HG02973 (cell line): ENCODE results near the gene MATN4.

Experiments
- ATAC-seq: cut with Tn5 transposase; IDR thresholded peaks from one replicate; pipeline ENCODE4 v1.9.1; 2021; ENCODE audit warnings: moderate library complexity; ENCODE audit not compliant: unreplicated experiment

The MATN4 gene

DNA sequence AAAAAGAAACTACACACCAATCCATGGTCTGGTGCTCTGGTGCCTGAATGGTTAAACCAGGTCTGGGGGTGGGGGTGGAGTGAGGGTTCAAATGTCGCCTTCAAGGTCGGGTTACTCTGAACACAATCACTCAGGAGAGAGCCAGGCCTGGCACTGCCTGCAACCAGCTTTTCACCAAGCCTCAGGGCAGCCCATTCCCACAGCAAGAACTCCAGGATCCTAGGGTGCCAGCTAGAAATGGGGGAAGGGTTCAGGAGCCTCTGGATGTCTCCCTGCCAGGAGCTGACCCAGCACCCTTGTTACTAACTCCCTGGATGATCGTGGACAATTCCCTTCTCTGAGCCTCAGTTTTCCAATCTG lies 33.5 kb upstream of the MATN4 start:
- ATAC-seq = no peak

DNA sequence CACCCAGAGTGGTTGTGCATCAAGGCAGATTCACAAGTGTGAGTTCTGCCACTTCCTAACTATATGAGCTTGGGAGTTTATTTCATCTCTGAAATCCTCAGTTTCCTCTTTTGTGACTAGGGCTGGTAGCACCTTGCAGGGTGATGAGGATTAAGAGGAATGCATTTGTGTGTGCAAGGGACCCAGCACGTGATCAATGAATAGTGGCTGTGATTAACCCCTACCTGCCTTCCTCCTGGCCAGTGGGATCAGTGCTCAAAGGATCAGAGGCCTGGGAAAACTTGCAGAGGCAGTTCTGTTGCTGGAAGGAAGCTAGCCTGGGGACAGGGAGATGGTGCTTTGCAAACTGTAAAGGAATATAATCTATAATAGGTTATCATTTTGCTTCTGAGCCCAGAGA lies 32.9 kb upstream of the MATN4 start:
- ATAC-seq = no peak

DNA sequence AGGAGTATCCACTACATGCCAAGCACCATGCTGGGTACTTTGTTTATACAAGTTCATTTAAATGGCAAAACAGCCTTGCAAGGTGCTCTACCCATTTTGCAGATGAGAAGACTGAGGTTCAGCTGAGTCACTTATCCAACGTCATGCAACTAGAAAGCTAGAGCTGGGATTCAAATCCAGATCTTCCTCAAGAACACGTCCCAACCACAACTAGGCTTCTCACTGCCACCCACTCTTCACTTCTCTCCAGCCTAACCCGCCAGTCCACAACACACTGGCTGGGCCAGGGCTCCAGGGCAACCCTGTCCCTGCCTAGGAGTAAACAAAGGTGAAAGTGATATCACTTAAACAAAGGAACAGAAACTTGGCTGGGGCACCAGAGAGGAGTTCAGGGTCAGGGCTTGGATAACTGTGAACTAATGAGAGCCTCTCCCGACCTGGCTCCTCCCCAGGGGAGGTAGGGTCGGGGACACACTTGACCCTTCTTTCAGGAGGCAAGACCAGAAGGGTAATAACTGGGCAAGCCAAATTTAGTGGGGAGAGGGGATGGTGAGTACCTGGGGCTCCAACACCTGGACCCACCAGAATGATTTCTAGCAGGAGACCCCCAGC lies 32.2 kb upstream of the MATN4 start:
- ATAC-seq = no peak

DNA sequence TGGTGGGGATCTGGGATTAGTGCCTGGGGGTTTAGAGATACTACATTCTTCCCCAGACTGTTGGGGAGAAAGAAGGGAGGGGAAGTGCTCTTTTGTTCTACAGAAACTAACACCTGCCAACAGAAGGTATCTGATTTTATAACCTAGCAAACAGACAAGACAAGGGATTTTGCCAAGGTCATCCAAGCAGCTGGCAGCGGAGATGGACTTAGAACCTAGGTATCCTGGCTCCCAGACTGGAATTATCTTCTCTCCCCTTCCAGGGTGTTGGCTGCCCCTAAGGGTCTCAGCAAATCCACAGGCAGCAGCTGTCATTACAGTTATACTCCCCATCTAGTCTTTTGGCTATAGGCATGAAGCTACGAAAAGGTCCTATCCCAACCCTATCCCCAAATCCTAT lies 31.7 kb upstream of the MATN4 start:
- ATAC-seq = no peak

DNA sequence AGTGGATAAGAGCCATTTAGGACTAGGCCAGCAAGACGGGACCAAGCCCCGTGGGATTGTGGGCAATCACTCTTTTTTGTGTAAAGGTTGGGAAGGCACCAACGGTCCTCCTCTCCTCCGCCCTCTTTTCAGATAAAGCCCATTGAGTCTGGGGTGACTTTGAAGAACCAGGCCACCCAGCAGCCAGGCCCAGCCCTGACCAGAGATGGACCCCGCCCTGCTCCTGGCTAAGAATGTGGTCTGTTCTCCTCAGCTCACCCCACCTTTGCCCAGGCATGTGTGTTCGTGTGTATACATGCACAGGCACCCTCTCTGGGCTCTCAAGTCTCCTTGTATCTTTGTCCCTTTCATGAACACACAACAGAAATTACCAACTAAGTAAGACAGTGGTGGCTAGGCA lies 31.0 kb upstream of the MATN4 start:
- no peak for ATAC-seq

DNA sequence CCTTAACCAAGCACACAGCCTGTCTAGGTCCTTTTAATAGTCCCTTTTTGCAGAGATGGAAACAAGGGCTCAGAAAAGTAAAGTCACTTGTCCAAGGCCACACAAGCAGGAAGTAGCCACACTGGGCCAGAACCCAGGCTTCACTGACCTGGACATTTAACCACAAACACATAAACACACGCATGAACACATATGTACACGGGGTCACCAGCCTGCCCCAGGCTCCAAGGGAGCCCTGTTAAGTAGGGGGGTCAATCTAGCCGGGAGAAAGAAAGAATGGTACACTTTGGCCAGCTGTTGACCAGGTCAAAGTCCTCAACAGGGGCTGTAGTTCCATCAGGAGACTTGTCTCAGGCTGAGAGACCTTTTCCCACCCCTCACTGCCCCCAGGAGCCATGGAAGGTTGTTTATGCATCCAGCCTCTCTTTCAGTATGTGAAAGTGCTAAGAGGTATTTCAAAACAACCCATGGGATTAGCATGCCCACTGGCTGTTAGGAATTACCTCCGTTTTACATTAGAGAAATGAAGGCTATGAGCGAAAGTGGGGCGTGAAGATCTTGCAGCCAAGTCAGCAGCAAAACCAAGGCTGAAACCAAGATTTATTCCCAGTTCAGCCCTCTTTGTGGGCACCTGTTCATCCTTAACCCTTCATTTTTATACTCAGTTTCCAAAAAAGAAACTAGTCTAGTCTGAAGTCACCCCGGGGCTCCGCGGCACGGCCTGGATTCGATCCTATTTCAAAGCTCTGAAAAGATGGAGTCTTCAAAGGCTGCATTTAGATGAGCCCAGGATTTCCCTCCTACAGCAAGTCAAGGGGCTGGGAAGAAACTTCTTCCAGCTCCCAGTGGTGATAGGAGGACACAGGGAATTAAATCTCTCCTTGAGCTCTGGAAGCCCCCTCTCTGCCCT lies 30.3 kb upstream of the MATN4 start:
- no peak for ATAC-seq

DNA sequence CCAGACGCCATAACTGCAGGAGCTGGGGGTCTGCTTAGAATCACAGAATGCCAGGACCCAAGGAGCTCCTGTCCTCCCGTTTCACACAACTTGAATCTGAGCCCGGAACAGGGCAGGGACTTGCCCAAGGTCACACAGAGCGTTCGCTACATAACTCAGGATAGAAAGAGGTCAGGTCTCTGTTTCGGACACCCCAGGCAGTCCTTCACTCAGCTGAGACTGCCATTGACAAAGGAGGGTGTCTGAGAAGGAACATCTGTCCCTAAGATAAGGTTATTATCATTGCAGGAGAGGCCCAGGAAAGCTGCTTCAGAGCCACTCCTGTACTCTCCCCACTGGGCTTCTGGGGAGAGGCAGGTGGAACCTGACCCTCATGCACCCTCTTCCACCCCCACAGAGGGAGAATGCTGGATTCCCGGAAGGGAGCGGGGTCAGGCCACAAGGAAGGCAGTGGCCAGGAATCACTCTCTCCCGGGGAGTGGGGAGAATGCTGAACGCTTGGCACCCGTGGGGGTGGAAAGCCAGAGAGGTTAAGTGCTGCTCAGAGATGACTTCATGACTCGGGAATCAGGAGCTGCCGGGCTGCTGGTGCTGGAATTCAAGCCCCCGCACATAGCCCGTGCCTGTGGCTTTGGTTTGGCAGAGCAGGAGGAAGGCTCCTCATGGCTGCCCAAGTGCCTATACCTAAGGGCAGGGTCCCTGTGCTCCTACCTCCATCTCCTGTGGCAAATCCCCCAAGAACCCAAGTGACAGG lies 29.4 kb upstream of the MATN4 start:
- no peak for ATAC-seq

DNA sequence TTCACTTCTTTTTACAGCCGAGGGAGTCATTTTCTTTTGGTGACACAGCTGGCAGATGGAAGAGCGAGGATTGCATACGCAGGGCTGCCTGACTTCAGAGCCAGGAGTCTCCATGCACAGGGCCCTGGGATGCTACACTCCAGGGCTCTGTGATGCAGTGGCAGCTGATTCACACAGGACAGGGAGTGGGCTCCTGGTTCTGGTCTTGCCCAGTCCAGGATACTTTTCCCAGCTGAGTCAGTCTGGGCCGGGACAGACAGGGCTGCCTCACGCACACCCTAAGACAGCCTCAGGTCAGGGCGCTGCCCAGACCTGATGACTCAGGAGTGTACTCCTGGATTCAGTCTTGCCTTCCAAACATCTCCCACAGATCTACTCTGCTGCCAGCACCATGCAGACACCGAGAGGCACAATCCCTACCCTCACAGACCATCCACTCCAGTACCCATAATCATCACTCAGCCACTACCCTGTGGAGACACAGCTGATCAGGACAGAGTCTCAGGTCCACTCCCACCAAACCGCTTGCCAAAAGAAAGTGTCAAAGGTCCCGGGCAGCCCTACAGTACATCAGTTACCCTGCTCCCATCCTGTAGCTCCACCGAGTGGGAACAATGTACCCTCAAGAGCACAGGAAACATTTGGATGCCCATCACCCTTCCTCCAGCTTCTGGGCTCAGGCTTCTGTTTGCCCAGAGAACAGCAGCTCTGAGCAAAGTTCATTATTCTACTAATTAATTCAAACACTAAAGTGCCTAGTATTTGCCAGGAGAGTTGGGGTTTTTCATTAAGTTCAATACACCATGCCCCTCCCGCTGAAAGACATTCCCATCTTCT lies 28.6 kb upstream of the MATN4 start:
- no peak for ATAC-seq

DNA sequence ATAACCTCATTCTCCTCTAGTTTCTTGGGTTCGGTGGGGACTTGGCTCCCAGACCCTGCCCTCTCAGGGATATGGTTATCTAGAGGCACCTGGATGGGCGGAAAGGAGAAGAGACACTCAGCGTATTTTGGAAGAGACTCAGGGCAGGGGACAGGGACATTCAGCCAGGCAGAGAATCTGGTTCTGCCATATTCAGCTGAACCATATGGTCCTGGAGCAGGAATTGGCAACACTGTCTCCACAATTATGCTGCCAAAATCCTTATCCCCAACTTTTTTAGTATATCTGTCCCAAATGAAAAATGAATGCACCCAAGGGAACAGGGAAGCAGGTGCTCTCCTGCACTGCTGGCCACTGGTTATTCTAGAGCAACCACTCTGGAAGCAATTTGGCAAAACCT lies 22.4 kb upstream of the MATN4 start:
- ATAC-seq = no peak

DNA sequence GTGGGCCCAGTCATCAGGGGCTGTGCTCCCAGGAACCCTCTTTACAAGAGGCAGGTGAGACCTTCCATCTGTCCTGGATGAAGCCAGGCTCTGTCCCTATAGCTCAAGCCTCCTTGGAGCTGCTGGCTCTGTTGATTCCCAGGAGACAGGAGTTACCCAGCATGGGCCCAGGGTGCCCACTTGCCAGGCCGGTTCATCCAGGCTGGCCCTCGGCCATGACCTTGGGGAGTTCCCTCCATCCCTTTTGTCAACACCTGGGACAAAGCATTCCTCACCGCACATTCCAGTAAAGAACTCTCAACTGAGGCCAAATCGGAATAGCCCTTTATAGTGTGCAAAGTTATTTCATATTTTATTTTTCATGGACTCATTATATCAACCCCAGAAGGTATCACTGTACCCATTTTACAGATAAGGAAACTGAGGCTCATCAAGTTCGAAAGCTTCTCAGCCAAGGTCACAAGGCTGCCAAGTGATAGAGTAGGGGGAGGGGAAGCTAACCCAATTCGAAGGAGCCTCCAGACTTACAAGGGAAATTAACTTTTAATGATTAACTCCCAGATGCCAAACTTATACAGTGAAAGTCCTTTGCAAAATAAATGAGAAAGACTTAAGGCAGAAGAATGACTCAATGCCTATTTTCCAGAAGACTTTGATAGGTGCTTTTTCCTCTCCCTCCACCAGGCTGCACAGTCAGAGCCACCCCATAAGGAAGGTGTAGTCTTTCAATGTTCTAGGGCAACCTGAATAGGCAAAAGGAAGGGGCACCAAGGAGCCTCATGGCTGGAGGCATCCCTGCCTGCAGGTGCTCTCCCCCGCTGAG lies 21.6 kb upstream of the MATN4 start:
- no peak for ATAC-seq

DNA sequence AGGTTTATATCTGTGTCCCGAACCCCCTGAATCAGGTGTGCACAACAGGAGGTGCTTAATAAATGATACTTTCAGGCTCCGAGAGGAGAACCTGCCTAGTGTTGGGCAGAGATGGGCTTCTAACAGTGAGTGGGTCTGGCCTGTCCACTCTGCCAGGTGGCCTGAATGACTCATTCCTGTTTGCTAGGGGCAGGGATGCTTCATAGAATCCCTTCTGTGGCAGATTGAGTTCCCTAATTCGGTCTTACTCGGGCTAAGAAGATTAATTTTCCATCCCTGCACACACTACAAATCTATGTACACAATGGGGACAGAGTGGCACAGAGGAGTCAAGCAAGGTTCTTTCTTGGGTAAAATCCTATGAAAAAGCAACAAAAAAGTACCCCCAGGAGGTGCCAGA lies 20.4 kb upstream of the MATN4 start:
- ATAC-seq = no peak

DNA sequence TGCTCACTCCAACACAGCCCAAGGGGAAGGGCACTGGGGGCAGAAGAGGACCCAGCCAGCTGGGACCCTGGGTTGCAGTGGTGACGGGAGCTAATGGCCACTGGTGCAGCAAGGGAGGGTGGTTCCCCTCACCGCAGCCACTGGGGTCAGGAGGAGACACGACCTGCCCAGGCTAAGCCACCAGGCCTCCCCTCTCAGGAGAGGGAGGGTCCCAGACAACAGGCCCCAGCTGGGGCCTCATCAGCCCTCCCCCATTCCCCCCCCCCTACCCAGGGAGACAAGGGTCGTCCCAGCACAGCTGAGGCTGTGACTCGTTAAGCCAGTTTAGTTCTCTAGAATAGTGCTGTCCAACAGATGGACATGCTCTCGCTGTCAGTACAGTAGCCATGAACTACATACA lies 17.3 kb upstream of the MATN4 start:
- ATAC-seq = no peak

DNA sequence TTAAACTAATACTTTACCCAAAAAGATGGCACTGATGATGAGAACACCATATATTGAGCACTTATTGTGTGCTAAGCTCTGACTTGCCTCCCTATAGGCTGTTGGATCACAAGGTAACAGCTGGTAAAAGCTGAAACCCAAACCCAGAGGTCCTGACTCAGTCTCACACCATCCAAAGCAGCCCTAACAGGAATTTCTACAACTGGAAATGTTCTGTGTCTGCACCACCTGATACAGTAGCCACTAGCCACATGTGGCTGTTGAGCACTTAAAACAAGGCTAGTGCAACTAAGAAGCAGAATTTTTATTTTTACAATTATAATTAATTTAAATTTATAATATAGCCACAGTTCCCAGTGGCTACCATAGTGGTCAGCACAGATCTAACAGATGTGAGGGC lies 15.6 kb upstream of the MATN4 start:
- ATAC-seq = no peak

DNA sequence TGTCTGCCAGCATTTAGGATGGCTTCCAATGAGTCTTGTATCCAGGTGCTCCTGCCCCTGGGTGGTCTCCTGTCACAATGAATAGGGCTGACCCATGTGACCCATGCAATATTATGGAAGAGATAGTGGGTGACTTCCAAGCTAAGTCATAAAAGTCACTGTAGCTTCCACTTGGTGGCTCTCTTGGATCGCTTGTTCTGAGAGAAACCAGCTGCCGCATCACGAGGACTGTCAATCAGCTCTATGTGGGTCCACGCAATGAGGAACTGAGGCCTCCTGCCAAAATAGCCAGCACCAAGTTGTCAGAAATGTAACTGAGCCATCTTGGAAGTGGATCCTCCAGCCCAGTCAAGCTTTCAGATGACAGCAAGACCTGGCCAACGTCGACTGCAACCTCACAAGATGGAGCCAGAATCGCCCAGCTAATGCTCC lies 14.9 kb upstream of the MATN4 start:
- ATAC-seq = no peak

DNA sequence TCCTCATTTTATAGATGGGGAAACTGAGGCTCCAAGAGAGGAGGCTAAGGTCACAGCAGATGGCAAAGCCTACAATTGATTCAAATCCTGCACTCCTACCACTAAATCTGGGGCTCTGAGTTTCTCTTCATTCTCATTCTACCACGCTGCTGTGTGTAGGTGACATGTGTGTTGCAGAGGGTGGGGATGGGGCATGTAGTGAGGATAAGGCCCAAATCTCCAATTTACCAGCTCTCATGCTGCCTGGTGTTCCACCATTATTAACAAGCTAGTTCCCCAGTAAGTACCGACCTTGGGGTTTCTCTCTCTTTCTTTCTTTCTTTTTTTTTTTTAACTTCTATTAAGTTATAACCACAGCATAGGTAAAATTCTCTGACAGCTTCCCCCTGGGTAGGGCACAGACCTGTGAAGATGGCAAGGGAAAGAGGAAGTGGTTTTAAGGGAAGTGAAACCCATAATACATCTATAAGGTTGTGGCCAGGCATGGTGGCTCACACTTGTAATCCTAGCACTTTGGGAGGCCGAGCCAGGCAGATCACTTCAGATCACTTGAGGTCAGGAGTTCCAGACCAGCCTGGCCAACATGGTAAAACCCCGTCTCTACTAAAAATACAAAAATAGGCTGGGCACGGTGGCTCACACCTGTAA lies 13.0 kb upstream of the MATN4 start:
- ATAC-seq = no peak

DNA sequence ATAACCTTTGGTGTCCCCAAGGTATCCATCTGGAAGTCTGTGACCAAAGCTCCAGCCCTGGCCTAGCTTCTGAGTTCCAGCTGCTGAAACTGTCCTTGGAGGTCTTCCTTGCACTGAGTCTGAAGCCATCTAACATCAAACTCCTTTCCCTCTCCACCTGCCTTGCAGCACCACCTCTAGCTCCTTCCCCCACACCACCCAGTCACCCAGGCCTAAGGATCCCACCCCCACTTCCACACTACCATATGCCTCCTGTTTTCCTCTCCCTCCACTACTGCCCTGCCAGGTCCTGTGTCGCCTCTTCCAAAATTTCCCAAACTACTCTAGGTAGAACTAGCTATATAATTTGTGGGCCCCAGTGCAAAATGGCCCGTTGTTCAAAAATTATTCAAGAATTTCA lies 10.8 kb upstream of the MATN4 start:
- no peak for ATAC-seq

DNA sequence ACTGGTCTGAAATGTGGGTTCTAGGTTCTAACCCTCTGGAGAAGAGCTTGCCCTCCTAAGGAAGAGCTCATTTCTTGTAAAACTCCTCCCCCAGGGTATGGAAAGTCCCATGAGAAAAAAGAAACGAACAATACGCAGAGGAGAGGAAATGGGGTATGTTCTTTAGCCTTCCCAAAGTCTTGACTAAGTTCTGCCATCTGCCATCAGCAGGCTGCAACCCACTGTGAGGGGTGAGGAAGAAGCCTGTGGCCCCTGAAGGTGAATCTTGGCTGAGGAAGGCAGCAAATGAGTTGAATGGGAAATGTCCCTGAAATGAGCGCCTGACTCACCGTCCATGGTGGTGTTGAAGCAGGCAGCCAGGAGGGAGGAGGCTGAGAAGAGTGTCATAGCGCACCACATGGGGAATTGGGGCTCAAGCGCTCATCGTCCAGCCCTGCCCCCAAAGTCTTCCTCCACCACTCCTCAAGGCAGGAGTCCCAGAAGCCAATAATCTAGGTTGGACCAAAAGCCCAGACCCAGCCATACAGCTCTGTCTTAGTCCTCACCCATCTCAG lies 10.4 kb upstream of the MATN4 start:
- ATAC-seq = no peak

DNA sequence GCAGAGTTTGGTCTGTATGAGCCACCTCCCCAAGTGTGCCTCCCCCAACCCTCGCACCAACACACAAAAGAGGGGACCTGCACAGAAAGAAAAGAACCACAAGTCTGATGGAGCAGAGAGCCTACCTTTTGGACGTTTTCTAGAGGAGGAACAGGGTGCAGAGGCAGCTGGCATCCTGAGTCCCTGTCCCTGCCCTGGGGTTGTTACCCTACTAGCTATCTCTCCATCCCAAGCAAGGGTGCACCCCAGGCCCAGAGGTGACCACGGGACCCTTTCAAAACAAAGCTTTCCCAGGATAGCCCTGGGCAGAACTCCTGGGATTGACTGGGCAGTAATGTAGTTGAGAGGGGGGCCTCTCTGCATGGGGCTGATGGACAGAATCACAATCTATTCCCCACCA lies 9.7 kb upstream of the MATN4 start:
- ATAC-seq = no peak
